HG03097 (cell line): ENCODE data around the gene DCK.
"Not testable (repeated sequence)": the region's sequence is repeated elsewhere in the genome, so short reads cannot be mapped to it uniquely, and the experiment has no call there.

Experiments used
- ATAC-seq: cut with Tn5 transposase; IDR thresholded peaks from one replicate; pipeline ENCODE4 v1.9.1; 2021; ENCODE audit not compliant: unreplicated experiment, low FRiP score

DCK gene

DNA sequence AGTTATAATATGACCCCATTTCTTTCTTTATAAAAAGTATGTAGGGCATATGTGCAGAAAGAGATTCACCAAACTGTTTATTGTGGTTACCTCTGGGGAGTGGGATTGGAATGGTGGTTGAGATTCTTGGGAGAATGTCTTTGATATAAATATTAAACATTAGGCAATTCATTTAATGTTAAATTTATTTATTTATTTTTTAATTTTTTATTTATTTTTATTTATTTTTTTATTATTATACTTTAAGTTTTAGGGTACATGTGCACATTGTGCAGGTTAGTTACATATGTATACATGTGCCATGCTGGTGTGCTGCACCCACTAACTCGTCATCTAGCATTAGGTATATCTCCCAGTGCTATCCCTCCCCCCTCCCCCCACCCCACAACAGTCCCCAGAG is 60.2 kb downstream of the DCK start:
- ATAC-seq = not testable (repeated sequence)

- ATAC-seq = not testable (repeated sequence)
Observed at GRCh38 chr4:71059573-71059972, 66.1 kb downstream of the DCK start.

DNA sequence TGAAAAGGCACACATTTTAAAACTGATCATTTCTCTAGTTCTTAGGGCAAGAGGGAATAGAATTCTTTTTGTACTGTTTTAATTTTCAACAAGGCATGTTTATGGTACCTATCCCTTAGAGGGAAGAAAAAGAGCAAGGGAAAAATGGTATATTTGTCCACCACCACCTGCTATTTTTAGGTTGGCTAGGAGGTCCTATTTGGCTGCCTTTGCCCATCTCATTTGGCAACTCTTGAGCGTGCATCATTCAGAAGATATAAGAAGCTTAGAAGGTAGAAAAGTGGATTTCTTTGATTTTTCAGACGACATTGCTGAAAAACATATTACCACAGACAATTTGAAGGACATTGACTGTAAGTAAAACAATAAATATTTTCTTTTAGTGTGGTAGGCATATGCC is 69.0 kb downstream of the DCK start:
- no peak for ATAC-seq

- no peak for ATAC-seq
Observed at GRCh38 chr4:71063711-71064110, 70.3 kb downstream of the DCK start.

GRCh38 chr4:71064521-71064920 is 71.1 kb downstream of the DCK start:
- no peak for ATAC-seq

DNA sequence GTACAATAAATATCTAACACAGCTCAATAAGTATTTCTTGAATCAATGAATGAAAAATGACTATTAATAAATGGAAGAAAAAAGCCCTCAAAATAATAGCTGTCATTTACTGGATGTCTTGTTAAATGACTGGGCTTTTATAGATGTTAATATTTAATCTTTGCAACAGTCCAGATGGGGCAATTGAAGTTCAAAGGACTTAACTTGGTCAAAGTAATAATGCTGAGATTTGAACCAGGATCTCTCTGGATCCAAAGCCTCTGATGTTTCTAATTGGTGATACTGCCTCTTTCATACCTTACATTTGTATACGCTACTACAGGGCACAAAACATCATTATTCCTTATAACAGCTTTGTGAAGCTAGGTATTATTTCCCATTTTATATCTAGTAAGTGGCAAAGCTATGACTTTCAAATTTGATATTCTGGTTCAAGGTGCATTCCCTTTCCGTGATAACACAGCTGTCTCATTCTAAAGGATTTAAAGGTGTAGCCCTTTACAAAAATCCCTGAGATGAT is 72.6 kb downstream of the DCK start:
- ATAC-seq = no peak

- ATAC-seq = no peak
Observed at GRCh38 chr4:71066737-71067716, 73.6 kb downstream of the DCK start.

GRCh38 chr4:71069063-71069462 is 75.6 kb downstream of the DCK start:
- no peak for ATAC-seq

DNA sequence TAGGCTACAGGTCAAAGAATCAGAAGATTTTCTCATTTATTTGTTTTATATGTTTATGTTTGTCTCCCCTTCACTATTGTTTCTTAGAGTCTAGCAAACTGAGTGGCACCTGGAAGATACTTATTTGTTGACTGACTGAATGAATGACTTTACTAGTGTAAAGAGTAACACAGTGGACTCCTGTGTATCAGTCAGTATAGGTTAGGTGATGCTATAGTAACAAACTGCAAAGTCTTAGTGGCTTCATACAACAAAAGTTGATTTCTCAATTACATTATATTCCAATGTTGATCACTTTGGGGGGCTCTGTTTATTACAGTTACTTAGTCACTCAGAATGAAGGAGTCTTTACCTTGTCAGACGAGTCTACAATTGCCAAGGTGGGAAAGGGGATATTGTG is 76.6 kb downstream of the DCK start:
- ATAC-seq = no peak

DNA sequence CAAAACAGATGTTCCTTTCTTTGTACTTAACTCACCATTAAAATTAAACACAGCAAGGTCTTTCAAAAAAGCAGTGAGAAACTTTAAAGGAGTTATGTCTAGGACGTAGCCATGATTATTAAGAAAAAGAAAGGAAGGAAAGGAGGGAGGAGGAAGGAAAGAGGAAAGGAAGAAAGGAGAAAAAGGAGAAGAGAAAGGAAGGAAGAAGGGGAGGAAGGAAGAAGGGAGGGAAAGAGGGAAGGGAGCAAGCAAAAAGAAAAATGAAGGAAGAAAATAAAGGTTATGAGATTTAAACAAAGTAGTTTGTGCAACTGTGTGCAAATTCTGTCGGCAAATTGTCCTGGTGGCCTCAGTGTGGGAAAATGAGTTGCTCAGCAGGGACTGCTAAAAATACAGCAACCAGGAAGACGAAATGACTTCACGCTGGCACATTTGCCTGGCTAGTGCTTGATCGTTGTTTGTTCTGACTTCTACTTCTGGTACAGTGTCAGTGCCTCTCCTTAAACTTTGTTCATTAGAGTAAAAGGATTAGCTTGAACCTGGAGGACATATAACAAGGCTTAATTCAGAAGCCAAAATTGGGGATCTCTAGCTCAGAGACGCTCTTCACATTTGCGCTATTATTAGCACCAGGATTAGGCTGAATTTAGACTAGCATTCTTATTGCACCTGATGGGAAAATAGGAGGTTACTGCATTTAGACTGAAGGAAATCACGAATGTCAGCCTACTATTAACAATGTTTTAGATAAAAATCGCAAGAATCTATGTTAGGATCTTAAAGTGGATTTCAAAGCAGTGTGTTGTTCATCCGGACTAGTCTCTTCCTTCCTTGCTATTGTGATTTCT is 81.2 kb downstream of the DCK start:
- no peak for ATAC-seq
